ENCODE data around the gene IL20.

The IL20 gene

GRCh38 chr1:206882555-206882954, 17.1 kb downstream of the IL20 start:
- no peak for DNase-seq

DNA sequence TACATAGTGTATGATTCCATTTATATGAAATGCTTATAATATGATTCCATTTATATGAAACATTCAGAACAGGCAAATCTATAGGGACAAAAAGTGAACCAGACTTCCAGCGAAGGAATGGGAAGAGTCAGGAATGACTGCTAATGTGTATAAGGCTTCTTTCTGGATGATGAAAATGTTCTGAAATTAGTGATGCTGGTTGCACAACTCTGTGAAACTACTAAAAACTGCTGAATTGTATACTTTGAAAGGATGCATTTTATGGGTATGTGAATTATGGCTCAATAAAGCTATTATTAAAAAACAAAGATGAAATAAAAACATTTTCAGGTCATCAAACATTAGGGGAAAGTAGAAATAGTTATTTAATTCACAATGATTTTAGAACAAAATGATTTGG, 17.7 kb downstream of the IL20 start:
- DNase-seq: no peak

DNA sequence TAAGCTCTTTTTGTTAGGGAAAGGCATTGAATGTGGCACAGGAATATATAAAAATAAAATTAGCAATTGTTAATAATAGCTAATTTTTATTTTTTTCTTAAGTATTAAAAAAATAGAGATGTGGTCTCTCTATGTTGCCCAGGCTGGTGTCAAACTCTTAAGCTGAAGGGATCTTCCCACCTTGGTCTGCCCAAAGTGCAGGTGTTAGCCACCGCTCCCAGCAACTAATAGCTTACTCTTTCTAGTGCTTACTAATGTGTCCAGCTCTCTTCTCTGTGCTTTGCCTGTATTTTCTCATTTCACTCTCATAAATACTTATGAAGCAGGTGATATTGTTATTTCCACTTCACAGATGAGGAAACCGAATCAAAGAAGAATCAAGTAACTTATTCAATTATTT, 18.5 kb downstream of the IL20 start:
- DNase-seq: no peak

DNA sequence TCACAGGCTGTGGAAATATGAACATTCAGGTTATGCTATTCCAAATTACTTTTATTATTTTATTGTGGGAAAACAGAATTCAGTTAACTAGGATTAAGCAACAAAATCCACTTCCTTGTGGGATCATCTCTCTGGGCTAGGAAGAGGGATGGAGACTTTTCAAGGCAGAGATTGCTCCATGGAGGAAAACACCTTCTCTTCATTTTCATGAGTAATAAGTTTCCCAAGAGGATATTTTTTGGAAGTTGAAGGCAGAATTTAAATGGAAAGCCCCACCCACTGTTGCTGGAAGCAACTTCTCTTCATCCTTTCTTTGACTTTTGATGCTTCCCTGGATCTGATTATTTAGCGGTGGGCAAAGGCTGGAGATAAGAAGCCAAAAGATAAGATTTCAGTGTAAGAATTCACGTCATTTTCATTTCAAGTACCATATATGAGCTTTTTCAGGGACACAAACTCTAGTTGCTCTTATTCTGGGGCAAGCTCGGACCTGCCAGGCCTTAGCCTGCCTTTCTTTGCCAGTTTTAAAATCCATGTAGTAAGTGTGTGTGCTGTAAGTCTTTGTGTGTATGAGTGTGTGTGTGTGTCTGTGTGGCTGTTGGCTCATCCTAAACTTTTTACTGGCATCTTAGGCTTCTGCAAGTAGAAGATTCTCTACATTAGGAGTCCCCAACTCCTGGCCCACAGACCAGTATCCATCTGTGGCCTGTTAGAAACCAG, 20.1 kb downstream of the IL20 start:
- no peak for DNase-seq

- no peak for DNase-seq
These were observed 21.4 kb downstream of the IL20 start for GRCh38 chr1:206886831-206887230.

DNA sequence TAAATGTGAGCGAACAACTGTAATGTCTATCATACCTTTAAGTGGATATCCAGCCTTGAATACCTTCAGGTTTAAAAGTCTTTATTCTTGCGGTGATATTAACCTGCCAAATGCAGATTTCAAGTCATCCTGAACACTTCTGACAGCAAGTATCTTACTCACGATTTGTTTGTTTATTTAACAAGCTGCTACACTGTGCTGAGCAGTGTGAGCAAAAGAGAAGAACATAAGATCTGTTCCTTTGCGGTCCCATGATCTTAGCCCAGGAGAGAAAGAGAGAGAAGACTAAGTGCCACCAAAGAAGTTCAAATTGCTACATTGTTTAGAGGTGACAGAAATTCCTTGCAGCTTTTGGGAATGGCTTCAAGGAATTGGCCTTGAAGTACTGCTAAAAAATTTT, 22.3 kb downstream of the IL20 start:
- no peak for DNase-seq

DNA sequence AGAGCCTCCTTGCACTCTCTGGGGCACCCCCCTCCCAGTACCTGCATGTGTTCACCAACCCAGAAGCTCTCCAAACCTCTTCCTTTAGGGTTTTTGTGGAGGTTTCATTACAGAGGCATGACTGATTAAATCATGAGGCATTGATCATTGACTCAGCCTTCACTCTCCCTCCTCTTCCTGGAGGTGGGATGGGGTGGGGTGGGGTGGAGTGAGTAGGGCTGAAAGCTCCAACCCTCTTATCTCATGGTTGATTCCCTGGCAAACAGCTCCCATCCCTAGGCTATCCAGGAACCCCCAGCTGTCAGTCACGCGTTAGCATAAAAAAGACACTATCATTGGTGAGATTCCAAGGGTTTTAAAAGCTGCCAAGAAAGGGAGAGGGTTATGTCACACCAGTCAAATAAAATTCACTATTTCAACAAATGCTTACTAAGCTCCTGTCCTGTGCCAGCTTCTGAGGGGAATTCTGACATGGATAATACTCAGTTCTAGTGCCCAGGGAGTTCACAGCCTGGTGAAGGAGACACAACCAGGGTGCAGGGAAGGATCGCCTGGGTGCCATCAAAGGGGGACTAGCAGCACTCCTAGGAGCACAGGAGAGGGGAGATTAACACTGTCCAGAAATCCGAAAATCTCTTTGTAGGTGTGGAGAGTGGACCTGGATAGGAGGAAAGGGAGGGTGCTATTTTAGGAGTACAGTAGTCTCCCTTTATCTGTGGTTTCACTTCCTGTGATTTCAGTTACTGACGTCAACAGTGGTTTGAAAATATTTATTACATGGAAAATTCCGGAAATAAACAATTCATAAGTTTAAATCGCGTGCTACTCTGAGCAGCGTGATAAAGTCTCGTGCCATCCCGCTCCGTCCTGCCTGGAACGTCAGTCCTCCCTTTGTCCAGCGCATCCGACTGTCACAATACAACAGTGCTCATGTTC, 25.0 kb downstream of the IL20 start:
- peak; percentile 21 to 22 for DNase-seq

DNA sequence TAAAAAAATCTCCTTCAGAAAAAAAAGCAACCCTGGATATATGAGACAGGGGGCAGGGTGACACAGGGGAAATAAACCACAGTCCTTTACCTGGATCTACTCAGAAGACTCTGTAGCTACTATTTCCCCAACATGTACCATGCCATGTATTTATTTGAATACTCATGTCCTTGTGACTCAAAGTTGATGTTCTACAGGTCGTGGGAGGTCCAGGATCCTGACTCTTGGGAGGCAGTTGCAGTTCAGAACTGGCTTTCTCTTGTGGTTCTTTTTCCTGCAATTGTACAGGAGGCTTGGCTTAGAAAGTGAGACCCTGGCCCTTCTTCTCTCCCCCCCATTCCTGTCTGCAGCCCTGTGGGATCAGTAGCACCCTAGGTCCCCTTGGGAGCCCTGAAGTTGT, 26.0 kb downstream of the IL20 start:
- DNase-seq: no peak

DNA sequence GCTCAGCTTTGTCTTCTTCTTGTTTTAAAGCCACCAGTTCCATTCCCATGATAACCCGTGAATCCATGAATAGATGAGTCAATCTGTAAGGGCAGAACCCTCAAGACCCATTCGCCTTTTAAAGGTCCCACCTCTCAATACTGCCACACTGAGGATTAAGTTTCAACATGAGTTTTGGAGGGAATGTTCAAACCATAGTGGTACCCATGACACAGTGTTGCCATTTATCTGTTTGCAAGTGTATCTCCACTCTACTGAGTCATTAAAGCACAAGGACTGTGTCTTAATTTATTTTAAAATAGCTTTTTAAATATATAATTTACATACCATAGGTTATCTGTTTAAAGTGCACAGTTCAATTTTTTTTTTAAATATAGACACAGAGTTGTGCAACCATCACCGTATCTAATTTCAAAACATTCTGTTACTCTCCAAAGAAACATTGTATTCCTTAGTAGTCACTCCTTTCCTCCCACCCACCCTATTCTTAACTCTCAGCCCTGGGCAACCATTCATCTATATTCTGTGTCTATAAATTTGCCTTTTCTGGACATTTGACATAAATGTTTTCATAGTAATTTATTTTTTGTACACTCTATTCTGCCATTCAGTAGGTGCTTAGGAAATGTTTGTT, 27.0 kb downstream of the IL20 start:
- no peak for DNase-seq

GRCh38 chr1:206893380-206893779, 28.0 kb downstream of the IL20 start:
- DNase-seq: no peak

DNA sequence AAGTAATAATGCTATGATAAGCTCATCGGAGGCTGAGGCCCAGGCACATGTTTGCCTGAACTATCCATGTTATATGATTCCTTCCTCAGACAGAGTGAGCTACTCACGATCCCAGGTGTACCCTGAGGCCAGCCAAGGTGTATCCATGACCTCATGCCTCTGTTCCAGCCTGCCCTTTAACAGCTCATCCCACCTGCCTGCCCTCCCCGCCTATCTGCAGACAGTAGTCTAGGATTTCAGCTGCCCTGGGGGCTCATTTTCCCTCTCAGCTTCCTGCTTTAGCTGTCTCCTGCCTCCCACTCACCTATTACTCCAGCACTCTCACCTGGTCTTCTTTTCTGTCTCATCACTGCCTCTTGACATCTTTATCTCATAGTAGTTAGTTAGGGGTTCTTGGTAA, 29.9 kb downstream of the IL20 start:
- no peak for DNase-seq

DNA sequence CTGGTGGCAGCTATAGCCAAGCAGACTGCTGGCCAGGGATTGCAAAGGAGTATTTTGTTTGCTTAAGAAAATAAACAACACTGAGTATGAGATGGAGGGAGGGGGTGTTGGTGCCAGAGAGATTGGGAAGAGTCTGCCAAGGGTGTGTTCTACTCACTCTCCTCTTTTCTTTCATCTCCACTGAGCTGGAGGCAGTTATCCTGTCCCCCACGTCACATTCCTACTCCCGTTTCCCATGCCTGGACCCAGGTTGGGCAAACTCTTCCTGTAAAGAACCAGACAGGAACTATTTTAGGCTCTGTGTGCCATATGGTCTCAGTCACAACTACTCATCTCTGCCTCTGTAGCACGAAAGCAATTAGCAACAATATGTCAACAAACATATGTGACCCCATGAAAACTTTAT, 30.4 kb downstream of the IL20 start:
- no peak for DNase-seq

- no peak for DNase-seq
These were observed 30.8 kb downstream of the IL20 start for GRCh38 chr1:206896261-206896660.

DNA sequence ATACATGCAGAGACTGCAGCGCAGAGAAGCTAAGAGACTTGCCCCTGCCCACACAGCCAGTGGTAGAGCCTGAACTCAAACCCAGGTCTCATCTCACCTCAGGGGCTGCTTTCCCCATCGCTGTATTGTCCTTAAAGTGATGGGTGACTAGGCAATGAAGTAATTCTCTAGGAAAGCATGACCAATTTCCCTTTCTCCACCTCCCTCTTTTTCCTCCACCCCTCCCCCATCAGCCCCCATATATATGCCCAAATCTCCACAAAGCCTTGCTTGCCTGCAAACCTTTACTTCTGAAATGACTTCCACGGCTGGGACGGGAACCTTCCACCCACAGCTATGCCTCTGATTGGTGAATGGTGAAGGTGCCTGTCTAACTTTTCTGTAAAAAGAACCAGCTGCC, 31.8 kb downstream of the IL20 start, which contains the start of gene IL24:
TSS of gene IL24 (plus strand) at position 269 of the 400 bp plus-strand sequence. CDS start 390 bp downstream, outside the sequence.
- DNase-seq: no peak

GRCh38 chr1:206898089-206898914, 32.9 kb downstream of the IL20 start:
- no peak for DNase-seq

GRCh38 chr1:206898915-206899431, 33.5 kb downstream of the IL20 start:
- no peak for DNase-seq

GRCh38 chr1:206899717-206900116, 34.3 kb downstream of the IL20 start:
- DNase-seq: no peak

GRCh38 chr1:206900149-206900548, 34.7 kb downstream of the IL20 start:
- no peak for DNase-seq

GRCh38 chr1:206901944-206902343, 36.5 kb downstream of the IL20 start:
- no peak for DNase-seq

GRCh38 chr1:206902702-206903101, 37.3 kb downstream of the IL20 start:
- DNase-seq: no peak

- no peak for DNase-seq
These were observed 38.3 kb downstream of the IL20 start for GRCh38 chr1:206903687-206904086.

DNA sequence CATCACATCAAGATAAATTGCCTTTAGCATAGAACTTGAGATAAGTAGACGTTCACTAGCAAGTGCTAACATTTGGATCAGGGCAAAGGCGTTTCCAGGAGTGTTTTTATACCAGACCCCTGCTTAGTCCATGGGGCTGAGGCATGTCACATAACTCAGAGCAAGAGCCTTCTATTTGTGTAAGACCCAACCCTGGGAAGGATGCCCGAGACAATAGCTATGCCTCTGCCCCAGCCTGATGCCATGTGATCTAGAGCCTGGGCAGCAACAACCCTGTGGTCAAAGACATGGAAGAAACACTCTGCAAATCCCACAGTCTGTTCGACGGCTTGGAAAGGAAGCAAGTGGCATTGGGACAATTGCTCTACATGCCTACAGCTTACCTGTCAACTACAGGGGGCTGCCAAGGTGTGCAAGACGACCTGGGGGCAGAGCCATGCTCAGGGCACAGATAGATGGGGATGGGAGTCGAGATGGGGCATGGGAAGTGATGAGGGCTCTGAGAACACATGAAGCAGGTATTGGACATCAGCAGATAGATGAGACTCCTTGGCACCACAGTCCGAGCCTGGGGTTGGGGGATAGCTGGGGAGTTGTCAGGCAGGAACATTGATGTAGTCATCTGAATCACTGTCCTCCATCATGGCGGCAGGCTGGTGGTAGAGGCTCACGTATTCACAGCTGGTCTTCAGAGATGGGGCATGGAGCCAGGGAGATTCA, 39.2 kb downstream of the IL20 start:
- DNase-seq: no peak

Data from CD4-positive, alpha-beta T cell treated with Interleukin-1 beta for 1 hour (primary cell).